HT-29 (cell line): ENCODE measurements around the gene SLC25A39. TPM values are rescaled to one million over a fixed set of nuclear protein-coding genes. Genes with fewer than 3 reads are reported as not detected.

Experiments
- DNase-seq: peaks from one replicate; pipeline ENCODE4 v3.0.0-alpha.2; 2015; ENCODE audit warnings: low spot score
- total RNA-seq: library from RNA; depleted of rRNA; stranded (reverse); fragments of >200 nt; shearing (Covaris generic); gene quantifications from 2 replicates; pipeline ENCODE4 v1.2.3, GENCODE V29; 2014

SLC25A39 gene
- total RNA-seq, 1 experiment from 2014 or later: 399 TPM

DNA sequence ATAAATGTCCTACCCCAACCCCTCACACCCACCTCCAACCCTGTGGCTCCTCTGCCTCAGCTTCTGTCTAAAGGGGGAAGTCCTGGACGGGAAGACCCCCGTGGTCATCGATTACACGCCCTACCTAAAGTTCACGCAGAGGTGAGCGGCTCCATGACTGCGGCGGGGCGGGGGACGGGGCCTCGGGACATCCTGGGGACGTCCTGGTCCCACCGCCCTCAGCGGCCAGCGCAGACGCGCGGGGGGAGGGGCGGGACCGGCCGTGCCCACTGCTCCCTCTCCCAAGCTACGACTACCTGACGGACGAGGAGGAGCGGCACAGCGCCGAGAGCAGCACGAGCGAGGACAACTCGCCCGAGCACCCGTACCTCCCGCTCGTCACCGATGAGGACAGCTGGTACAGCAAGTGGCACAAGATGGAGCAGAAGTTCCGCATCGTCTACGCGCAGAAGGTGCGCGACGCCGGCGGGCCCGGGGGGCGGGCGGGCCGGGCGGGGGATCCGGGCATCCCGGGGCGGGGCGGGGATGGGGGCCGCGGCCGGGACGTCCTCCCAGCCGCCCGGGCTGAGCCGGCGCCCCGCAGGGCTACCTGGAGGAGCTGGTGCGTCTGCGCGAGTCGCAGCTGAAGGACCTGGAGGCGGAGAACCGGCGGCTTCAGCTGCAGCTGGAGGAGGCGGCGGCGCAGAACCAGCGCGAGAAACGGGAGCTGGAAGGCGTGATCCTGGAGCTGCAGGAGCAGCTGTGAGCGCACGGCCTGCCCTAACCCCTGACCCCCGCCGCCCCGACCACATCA, 9.6 kb downstream of the SLC25A39 start:
- DNase-seq: no peak

DNA sequence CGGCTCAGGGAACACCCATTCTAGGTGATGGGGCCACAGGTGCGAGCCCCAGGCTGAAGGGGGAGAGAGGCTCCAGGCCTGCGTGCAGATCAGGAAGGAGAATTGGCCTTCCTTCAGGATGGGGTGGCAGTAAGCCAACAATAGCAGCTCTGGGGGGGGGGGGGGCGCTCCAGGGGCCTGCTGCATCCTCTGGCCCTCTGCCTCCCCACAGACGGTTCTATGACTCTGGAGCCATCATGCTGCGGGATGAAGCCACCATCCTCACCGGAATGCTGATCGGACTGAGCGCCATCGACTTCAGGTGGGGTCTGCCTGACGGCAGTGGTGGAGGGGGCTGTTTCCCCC, 10.1 kb downstream of the SLC25A39 start:
- no peak for DNase-seq

DNA sequence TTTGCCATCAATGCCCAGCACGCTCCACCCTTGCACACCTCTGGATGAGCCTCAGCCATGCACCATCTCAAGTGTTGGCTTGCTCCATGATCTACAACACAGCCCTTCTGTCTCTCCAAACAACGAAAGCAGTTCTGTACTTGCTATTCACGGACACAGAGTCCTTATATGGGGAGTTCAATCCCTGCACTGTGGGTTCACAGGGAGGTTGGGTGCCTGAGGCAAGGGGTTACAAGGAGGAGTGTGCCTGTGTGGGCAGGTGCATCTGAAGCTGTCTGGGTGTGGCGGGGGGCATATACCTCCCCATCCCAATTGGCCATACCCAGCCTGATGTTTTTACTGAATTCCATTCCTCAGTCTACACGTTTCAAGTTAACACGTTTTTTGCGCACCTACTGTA, 10.6 kb downstream of the SLC25A39 start:
- no peak for DNase-seq

DNA sequence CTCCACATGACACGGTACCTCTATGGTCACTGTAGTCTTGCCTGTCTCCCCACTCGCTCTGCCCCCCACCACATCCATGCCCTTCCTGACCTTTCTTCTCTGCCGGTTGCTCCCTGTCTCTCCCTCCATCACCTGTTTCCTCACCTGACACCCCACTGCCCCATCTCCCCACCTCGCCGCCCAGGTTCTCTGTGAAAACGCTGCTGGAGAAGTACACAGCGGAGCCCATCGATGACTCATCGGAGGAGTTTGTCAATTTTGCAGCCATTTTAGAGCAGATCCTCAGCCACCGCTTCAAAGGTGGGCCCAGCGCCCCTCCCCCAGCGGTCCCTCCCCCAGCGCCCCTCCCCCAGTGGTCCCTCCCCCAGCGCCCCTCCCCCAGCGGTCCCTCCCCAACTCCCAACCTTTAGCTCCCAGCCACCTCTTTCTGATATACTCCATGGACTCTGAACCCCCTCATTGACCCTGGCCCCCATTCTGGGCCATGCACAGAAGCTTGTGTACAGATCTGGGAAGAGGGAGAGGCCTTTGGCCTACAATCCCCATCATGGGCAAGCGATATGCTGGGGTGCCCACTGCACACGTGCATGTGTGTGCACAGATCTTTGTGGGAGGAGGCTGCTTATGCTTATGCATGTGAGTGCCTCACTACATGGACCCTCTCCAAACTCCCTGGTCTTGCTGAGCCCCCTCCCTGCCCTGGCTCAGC, 12.1 kb downstream of the SLC25A39 start:
- DNase-seq: no peak

DNA sequence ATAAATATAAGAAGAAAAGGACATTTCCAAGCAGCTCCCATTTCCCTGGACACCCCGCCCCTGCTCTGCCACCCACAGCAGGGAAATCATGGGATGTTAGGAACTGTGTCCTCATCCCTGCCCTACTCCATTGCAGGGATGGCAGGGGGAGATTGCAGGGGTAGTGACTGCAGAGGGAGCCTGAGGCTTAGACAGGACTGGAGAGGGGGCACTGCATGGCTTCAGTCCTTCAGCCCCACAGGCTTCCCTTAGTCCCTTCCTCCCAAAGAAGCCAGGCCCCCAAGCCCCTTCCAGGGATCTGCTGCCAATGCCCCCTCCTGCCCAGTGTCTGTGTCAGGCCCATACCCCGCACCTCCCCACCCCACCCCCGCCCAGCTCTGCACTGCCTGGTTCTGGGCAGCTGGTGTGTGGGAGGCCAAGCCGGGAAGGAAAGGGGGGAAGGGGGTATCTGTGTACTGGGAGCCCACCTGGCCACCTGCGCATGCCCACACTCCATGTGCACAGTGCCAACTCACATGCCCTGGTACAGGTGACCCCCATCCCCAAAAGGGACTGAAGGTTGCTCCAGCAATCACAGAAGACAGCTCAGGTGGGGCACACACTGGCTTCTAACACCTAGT, 13.0 kb downstream of the SLC25A39 start:
- DNase-seq: no peak

DNA sequence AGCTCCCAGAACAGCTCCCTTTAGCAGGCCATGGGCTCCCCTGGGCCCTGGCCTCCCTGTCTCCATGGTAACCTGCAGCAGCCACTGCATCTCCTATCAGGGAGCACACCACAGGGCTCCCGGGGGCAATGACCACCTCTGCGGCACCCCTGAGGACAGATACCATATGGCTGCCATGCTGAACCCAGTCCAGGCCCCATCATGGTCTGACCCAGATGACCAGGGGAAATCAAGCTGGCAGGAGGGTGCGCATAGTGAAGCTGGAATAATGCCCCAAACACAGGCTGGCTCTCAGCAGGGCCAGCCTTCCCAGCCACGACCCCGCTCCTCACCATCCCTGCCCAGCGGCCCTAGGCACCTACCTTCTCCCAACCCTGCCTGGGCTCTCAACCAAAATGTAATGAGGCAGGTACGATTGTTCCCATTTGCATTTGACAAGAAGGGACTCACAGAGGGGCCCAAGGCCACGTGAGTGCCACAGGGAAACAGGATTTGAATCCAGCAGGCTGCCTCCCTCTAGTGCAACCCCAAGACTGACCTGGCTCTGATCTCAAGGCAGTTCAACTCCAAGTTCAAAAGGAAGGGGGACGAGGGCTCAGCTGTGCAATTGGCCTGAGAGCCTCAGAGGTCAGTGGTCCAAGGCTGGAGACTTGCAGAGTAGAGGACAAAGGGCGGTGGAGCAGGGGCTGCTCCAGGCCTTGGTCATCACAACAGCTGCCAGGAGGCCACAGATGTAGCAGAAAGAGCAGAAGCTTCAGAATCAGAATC, 13.8 kb downstream of the SLC25A39 start:
- no peak for DNase-seq

DNA sequence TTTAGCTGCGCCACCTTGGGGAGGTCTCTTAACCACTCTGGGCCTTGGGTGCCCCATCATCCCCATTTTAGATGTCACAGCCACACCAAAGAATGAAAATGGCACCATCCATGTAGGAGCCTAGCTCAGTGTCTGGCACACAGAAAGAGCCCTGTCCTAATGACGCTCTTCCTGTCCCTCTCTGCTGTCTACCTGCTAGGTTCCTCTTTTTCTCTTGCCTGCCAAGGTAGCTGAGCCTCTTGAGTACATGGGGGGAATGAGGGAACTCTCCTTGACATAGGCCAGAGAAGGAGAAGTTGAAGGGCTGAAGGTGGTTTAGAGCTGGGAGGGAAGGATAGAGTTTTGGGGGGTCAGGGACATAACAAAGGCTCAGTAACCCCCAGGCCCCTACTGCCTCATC, 14.4 kb downstream of the SLC25A39 start:
- DNase-seq: no peak

DNA sequence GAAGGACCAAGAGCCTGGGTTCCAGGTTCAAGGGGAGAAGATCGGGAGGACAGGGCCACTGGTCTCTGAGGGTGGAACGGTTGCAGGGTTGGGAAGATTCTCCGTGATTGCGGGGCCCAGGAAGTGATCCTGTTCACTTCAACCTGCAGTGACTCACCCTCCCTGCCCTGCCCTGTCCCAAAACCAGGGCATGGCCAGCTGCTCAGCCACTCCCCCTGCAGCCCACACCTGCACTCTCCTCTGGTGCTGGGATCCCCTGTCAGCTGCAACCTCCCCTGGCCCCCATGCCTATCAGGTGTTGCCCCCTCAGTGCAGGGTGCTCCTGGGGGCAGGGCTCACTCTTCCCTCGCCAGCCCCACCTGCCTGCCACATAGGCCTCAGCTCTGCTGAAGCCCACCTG, 15.2 kb downstream of the SLC25A39 start:
- no peak for DNase-seq

DNA sequence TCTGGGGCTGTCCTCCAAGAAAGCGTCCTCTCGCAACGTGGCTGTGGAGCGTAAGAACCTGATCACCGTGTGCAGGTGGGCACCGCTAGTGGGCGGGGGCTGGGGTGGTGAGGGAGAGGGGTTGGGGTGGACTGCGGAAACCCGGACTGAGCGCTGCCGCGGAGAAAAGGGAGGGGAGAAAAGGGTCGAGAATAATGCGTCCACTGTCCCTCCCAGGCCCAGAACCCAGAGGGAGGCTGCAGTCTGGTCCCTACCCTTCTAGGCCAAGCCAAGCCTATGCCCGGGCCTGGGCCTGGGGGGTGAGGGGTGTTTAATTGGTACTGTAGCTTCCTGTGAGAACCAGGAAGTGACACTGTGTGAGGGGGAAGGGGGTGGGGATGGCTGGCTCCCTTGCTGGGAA, 15.8 kb downstream of the SLC25A39 start:
- no peak for DNase-seq

DNA sequence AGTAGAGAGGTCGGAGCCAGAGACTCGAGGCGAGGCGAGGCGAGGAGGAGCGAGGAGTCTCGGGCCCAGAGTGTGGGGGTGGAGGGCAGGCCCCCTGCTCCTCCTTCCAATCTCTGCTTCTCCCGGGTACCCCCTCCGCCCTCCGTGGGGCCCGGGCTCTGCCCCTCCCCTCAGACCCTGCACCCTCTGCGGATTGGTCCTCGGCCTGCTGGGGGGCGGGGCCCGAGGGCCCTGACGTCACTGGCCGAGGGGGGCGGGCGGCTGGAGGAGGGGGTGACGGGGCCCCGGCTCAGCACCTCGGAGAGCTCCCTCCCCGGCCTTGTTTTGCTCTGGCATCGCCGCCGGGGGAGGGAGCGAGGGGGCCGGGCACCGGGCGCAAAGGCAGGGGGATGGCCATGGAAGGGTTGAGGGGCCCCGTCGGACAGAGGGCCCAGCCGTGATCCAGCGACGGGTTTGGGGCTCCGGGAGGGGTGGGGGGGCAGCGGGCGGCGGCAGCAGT, 16.3 kb downstream of the SLC25A39 start, which contains the start of gene RUNDC3A:
Gene RUNDC3A (plus strand): TSS at position 282 of the 499 bp plus-strand sequence. CDS start 232 bp downstream, outside the sequence.
- DNase-seq: peak; percentile 53

DNA sequence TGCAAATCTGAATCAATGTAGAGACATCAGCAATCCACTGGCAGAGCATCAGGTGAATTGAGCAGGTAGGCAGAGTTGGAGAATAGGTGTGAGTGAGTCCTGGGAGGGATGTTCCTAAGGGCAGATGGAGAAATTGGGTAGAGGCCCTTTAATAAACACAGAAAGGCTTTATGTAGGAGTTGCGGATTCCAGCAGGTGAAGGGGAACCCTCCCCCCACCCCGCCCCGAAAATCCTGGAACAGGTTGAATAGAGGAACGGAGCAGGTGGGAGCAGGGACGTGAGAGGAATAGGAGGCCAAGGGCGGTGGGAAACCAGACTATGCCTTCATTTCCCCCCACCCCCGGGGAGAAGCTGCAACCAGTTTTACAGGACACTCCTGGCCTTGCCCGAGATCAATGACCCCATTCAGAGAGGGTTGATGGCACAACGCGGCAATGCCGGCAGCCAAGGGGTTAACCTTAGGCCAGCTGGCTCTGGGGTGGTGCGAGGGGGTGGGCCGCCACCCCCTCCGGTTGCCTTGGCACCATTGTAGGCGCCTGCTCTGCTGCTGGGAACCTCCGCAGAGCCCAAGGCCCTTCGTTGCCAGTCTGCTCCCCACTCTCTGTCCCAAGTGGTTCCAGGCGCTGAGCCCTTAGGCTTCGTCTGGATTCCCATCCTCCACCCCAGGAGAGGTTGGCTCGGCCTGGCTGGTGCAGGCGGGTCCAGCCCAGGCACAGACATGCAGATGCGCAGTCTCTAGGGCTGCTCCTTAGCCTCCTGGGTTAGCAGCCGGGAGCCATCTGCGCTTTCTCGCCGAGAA, 17.0 kb downstream of the SLC25A39 start:
- DNase-seq: no peak

DNA sequence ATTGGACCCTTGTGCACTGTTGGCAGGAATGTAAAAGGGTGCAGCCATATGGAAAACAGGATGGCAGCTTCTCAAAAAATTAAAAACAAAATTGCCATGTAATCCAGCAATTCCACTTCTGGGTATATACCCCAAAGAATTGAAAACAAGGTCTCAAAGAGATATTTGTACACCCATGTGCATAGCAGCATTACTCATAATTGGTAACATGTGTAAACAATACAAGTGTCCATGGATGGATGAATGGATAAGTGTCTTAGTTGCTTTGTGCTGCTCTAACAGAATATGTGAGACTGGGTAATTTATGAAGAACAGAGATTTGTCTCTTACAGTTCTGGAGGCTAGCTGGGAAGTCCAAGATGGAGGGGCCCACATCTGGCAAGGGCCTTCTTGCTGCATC, 20.0 kb downstream of the SLC25A39 start:
- no peak for DNase-seq

DNA sequence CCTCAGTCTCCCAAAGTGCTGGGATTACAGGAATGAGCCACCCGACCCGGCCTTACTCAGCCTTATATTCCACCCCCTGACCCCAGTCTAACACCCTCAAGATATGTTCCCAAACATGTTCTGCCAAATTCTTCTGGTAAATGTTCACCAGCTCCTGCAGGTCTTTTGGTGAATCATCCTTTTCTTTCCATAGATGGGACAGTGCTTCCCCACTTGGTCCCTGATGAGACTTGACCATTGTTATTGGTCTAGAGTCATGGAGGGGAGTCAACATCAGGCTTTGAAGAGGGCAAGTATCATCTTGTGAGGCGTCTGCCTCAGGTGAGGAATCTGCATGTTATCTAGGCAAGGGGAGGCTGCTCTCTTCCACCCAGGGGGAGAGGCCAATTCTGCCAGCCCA, 26.6 kb downstream of the SLC25A39 start:
- DNase-seq: no peak

DNA sequence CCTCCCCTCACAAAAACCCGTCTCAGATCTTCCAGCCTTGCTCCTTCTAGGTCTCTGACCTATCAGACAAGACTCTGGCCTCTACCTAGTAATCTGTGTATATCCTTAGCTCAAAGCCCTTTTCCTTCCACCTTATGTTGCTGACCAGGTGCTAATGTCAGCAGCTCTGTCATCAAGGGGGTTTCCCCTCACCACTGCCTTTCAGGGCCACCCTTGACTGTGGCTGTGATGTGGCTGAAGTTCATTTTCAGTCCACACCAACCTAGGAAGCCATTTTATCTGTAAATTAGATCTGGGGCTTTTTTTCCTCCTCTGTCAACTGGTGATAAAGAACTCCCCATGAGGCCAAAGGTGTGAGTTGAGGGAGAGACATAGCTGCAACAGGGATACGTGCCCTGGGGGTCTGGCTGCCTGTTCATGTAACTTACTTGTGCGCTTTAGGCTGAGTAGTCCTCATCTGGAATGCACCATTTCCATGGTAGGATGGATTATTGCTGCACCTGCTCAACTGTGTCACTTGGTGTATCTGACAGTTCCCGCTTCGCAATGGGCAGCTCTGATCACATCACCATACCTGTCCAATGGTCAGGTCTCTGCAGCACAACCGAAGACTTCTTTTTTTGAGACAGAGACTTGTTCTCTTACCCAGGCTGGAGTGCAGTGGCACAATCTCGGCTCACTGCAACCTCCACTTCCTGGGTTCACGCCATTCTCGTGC, 31.0 kb downstream of the SLC25A39 start:
- DNase-seq: no peak

DNA sequence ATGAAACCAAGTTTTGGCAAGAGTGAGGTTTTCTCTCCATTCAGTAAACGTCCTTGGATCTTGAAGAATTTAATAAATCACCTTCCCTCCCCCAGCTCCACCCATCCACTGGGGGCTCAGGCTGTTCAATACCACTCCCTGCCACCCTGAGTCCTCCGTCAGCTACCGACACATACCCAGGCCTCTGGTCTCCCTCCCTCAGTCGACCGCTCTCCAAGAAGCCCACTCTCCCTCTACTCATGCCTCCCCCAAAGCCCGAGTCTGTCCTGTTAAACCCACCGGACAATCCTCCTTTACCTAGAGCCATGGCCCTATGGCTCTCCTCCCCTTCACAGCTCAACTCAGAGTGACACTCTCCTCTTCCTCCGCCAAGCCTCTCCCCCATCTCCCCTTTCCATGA, 37.0 kb downstream of the SLC25A39 start:
- no peak for DNase-seq

DNA sequence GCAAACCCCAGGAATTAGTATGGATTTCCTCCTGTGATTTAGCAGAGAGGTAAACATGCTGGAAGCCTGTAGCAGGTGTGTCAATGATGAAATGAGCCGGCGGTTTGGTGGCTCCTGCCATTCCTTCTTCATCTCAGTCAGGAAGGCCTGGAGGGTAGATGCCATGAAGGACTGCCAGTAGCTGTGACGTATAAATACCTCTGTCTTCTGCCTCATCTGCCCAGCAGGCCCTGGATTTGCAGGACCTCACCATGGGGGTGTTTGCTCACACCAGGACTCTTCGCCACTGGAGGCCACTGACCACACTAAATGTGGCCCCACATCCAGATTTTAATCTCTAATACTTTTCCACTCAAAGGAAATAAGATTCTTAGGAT, 40.6 kb downstream of the SLC25A39 start:
- DNase-seq: no peak

DNA sequence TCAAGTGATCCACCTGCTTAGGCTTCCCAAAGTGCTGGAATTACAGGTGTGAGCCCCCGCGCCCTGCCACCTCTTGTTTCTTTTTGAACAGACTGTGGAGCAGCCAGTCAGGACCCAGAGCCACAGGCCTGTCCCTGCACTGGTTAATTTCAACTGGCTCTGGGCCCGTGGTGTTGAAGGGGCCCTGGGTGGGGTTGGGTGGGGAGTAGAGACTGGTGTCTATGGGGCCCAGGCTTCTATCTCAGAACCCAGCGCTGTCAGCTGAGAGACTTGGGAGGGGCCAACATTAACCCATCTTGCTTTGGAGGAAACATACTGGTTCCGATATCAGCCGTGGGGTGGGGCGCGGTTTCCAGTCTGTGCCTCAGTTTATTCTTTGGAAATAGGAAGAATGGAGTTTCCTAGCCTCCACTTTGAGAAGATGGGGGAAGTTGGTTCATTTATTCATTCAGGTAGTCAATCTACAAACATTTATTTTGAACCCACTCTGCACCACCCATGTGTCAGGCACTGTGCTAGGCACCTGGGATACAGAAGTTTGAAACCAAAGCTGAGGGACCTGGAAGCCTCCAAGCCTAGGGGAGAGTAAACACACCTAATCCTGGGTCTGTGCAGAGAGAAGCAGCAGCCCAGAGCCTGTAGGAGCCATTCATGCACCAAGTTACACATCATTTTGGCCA, 41.1 kb downstream of the SLC25A39 start:
- DNase-seq: no peak

DNA sequence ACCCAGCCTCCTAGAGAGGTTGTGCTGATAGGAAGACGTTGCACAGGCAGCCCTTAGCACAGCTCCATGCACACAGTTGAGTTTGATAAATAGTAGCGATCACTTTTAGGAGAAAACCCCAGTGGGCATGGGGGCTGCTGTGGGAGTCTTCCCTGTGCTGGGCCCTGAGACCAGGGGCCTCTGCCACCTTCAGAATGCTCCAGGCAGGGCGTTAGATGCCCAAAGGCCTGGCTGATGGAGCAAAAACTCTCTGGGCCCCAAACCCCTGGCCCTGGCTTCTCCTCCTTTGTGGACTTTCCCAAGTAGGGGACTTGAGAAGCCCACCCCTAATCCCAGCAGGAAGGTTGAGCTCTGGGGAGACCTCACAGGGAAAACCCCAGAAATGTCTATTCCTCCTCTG, 42.4 kb downstream of the SLC25A39 start:
- DNase-seq: no peak

DNA sequence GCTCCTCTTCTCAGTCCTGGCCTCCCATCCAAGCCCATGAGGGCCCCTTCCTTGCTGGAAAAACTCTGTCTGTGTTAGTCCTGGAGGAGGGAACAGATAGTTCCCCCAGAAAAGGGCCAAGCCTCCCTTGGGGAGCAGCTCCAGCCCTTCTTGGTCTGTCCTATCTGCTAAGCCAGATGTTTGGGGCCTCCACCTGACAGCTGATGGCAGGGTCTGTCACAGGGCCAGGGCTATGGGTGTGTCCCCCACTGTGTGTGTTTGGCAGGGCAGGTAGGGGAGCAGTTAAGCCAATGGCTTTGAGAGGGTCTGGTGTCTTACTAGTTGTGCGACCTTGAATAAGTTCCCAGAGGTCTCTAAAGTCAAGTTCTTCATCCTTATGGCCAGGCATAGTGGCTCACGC, 43.1 kb downstream of the SLC25A39 start:
- DNase-seq: no peak
